Measurements from ENCODE around the gene NDUFAB1.
"Not testable (repeated sequence)": the region's sequence is repeated elsewhere in the genome, so short reads cannot be mapped to it uniquely, and the experiment has no call there.

NDUFAB1 gene

DNA sequence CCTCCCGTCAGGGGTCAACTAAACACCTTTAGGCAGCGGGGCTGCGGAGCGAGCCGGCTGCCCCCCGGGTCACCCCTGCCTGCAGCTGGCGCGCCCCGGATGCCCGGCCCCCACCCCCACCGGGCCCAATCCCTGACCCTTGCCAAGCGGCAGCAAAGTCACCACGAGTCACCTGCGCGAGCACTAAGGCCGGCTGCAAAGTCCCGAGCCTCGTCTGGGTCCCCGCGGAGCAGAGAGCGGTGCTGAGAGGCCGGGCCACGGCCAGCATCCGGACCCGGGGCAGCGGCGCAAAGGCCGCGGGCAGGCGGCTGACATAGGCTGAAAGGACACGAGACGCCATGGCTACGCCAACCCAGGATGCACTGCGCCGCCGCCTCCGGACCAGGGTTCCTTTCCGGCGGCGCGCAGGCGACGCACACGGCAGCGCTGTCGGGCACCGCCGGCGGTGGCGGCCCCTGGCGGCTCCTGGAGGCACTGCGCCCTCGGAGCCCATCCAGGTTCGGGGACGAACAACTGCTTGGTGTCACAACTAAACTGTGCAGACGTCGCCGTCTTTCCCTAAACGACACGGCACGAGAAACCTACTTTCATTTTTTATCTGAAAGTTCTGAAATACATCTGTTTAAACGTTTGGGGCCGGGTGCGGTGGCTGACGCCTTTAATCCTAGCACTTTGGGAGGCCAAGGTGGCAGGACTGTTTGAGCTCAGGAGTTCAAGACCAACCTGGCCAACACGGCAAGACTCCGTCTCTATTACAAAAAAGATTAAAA is at the start of gene NDUFAB1:
Gene NDUFAB1, minus strand, starts transcription at position 366 of the 770 bp plus-strand sequence. Its CDS starts 26 bp downstream, at position 340.
- DNase-seq (ENCODE audit: low spot score) = peak; percentile 94

- DNase-seq (ENCODE audit: low spot score) = no peak
Observed at GRCh38 chr16:23642246-23642774, 46.2 kb upstream of the NDUFAB1 start.

- peak; percentile 95 for DNase-seq (ENCODE audit: low spot score)
Observed at GRCh38 chr16:23640931-23641765, 45.0 kb upstream of the NDUFAB1 start, which contains the start of the genes DCTN5 and PALB2. Gene DCTN5 (plus strand): TSS chr16:23641466. CDS start chr16:23641543, 77 bp downstream. Gene PALB2 (minus strand): TSS chr16:23641310. CDS start chr16:23641157, 153 bp downstream.

DNA sequence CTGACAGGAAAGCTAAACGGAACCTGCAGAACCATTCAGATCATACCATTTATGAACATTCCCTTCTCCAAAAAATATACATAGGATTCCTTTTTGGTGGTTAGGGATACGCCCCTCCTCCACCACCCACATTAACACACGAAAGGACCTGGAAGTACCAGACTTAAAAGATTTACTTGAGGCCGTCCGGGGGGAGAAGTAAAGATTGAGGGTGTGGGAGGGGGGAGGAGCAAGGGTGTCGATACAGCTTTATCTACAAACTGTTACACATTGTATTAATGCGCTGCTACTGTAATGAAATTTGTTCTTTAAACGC is 44.5 kb upstream of the NDUFAB1 start:
- DNase-seq (ENCODE audit: low spot score) = peak; percentile 47

GRCh38 chr16:23635958-23636357 is 39.8 kb upstream of the NDUFAB1 start:
- peak; percentile 40 for DNase-seq (ENCODE audit: low spot score)

DNA sequence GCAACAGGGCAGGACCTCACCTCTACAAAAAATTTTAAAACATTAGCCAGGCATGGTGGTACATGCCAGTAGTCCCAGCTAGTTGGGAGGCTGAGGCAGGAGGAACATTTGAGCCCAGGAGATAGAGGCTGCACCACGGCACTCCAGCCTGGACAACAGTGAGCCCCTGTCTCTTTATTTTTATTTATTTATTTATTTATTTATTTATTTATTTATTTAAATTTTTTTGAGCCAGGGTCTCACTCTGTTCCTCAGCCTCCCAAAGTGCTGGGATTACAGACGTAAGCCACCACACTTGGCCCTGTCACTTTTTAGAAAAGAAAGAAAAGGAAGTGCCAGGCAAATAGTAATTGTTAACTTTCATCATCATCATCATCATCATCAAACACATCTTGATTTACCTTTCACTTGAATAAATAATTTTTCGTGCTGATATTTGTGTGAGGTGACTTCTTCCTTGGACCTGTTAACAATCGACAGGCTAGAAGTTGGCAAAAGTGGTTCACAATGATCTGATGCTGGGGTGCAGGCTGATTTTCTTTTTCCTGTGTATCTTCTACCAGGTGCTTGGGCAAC is 38.4 kb upstream of the NDUFAB1 start:
- no peak for DNase-seq (ENCODE audit: low spot score)

DNA sequence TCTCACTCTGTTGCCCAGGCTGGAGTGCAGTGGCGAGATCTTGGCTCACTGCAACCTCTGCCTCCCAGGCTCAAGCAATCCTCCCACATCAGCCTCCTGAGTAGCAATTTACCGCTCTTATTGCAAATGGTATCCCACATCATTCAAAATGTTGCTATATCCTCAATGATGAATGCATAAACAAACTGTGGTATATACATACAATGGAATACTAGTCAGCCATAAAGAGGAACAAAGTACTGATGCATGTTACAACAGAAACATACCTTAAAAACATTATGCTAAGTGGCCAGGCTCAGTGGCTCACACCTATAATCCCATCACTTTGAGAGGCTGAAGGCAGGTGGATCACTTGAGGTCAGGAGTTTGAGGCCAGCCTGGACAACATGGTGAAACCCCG is 35.8 kb upstream of the NDUFAB1 start:
- not testable (repeated sequence) for DNase-seq (ENCODE audit: low spot score)

DNA sequence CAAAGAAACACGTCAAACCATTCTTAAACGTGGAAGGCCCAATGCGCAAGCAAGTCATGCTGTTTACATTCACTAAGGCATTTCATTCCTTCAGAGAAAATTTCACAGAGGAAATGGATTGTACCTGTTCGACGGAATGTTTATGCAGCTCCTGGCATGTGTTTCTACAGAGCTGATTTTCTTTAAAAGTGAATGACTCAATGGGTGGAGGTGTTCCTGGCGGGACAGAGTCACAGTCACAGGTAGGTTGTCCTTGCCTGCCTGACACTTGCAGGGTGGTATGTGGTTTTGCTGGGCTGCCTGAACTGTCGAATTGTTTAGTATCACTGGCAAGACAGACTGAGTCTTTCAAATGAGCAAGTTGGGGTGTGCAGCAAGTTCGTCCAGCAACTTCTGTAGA is 33.4 kb upstream of the NDUFAB1 start:
- DNase-seq (ENCODE audit: low spot score) = no peak

- DNase-seq (ENCODE audit: low spot score) = no peak
Observed at GRCh38 chr16:23624092-23624491, 28.0 kb upstream of the NDUFAB1 start.

GRCh38 chr16:23615805-23616204 is 19.7 kb upstream of the NDUFAB1 start:
- DNase-seq (ENCODE audit: low spot score) = no peak

- no peak for DNase-seq (ENCODE audit: low spot score)
Observed at GRCh38 chr16:23611936-23612335, 15.8 kb upstream of the NDUFAB1 start.

DNA sequence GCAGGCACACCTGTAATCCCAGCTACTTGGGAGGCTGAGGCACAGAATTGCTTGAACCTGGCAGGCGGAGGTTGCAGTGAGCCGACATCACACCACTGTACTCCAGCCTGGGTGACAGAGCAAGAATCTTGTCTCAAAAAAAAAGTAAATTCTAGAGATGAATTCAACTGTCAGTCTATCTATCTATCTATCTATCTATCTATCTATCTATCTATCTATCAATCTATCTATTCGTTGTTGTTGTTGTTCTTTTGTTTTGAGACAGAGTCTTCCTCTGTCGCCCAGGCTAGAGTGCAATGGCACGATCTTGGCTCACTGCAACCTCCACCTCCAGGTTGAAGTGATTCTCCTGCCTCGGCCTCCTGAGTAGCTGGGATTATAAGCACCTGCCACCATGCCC is 14.8 kb upstream of the NDUFAB1 start:
- DNase-seq (ENCODE audit: low spot score) = not testable (repeated sequence)

DNA sequence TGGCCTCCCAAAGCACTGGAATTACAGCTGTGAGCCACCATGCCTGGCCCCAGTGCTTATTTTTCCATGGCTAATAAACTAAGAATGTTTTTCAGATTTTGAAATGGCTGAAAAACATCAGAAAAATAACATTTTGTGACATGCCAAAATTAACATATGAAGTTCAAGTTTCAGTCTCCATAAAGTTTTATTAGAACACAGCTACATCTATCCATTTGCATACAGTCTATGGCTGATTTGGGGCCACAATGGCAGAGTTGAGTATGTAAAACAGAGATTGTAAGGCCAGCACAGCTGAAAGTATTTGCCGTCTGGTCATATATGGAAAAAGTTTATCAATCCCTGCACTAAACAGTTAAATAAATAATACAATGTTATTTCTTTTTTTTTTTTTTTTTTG is 13.8 kb upstream of the NDUFAB1 start:
- no peak for DNase-seq (ENCODE audit: low spot score)

- DNase-seq (ENCODE audit: low spot score) = no peak
Observed at GRCh38 chr16:23608194-23608593, 12.1 kb upstream of the NDUFAB1 start.

- DNase-seq (ENCODE audit: low spot score) = no peak
Observed at GRCh38 chr16:23607726-23608125, 11.6 kb upstream of the NDUFAB1 start.

GRCh38 chr16:23597003-23597756 is 1.1 kb upstream of the NDUFAB1 start:
- DNase-seq (ENCODE audit: low spot score) = peak; percentile 92

DNA sequence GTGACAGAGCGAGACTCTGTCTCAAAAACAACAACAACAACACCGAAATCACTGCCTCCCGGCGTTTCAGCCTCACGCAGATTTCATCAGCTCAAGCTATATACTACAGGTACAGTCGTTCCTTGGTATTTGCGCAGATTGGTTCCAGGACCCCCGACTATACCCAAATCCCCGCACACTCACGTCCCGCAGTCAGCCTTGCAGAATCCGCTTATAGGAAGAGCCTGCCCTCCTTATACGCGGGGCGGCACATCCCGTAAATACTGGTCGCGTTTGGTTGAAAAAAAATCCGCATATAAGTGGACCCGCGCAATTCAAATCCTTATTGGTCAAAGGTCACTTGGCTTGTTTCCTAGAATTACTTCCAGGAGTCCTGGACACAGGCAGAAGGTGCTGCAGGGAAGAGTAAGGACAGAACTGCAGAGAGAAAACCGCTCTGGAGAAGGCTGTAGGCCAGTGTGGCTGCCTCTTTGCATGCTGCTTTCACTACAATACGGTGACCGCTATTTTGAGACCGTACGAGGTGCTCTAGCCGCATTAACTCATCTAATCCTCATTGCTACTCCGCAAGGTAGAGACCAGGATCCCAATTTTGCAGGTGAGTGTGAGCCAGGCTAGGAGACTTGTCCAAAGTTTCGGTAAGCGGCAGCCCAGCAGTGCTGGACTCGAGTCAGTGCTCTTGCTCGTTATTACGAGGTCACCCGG is 718 bp downstream of the NDUFAB1 start:
- peak; percentile 36 for DNase-seq (ENCODE audit: low spot score)

DNA sequence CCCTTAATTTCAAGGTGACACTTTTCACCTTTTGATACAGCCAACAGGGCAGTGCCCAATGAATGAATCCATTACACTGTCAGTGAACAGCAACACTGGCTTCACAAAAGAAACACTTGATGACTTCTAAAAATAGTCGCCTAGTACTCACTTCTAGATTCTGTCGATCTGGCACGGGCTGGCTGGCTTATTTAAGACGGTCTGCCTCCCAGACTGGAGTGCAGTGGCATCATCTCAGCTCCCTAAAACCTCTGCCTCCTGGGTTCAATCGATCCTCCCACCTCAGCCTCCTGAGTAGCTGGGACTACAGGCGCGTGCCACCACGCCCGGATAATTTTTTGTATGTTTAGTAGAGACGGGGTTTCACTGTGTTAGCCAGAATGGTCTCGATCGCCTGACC is 1.9 kb downstream of the NDUFAB1 start:
- no peak for DNase-seq (ENCODE audit: low spot score)

GRCh38 chr16:23590181-23590580 is 5.9 kb downstream of the NDUFAB1 start:
- no peak for DNase-seq (ENCODE audit: low spot score)

DNA sequence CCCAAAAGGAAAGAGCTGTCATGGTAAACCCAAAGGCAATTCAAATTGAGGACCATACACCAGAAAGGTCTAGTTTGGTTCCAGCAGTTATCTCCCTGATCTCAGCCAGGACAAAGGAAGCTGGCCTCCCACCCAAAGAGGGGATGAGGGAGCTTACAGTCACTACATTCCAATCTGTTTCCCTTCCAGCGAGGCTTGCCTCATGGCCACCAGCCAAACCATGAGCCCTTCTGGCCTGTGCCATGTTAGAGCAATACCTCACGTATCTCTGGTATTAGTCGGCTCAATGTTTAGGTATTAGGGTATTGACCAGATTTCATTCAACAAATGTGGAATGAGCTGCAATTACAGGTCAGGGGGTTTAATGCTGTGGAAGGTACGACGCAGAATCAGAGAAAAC is 8.4 kb downstream of the NDUFAB1 start:
- no peak for DNase-seq (ENCODE audit: low spot score)
